Activated gamma-delta T cell treated with anti-CD3 and anti-CD28 coated beads, Interleukin-2, amount 50 U/mL, for 16 hours (primary cell): Measurements from ENCODE around the gene PPP1R9A.

Source experiments
- DNase-seq: peaks from one replicate; pipeline ENCODE4 v3.0.0-alpha.2; 2020; ENCODE audit warnings: low read depth

Gene PPP1R9A

GRCh38 chr7:95264363-95264891, 357.0 kb downstream of the PPP1R9A start:
- DNase-seq, result no peak

- no peak for DNase-seq
Measured at GRCh38 chr7:95265634-95266033, 358.2 kb downstream of the PPP1R9A start.

DNA sequence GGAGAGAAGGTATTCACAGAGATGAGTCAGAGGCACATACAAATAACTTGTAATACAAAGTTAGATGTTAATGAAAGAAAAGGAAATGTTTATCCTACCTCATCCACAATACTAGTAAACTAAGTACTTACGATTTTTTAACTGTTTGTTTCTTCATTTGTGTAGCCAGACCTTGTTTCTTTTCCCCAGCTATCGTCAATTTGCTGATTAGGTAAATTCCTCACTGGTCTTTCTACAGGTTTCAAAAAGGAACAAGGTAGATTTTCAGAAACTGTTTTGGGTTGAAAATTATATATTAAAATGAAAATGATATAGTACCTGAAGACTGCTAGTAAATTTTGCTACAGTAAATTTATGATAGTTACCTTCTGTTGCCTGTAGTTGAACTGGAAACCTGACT, 360.4 kb downstream of the PPP1R9A start:
- no peak for DNase-seq

GRCh38 chr7:95269640-95270039, 362.2 kb downstream of the PPP1R9A start:
- DNase-seq, result no peak

DNA sequence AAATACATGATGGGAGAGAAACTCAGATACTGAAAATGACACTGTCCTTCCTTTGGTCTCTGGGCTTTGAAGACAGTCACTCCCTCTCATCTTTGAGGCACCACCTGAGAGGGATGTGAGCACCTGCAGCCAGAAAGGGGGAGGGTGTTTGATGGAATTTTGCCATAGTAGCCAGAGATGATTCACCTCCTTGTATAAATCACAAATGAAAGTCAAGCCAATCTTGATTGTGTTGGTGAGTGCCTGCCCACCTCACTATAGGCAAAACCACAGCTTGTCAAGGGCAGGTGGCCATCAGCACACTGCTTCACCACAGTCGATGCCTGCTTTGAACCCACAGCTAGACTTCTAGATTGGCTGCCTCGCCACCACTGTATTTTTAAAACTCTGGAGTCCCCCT, 368.7 kb downstream of the PPP1R9A start:
- no peak for DNase-seq

- no peak for DNase-seq
Measured at GRCh38 chr7:95279417-95279816, 372.0 kb downstream of the PPP1R9A start.

- no peak for DNase-seq
Measured at GRCh38 chr7:95286096-95286495, 378.7 kb downstream of the PPP1R9A start.

DNA sequence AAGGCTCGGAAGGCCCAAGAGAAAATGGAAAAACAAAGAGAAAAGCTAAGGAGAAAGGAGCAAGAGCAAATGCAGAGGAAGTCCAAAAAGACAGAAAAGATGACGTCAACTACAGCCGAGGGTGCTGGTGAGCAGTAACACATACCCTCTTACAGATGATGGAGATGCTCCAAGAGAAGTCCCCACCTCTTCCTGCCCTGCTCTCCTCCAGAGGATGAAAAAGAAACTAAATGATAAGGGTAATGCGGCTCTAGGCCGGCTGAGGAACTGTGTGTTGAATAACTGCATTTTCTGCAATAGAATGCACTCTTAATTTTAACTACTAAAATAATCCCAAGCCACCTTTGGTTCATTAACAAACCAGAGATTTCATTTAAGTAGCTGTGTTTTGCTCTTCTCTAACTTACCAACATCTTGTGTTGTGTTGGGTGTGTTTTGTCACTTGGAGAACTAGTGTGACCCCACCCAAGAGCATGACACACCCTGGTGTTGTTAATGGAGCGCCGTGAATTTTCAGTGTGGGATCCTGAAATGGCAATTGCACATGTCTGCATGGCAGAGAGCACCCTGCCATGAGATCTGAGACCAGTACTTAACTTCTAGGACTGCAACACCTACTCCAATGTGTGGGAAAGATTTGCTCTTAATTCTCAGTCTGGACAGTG, 382.9 kb downstream of the PPP1R9A start:
- no peak for DNase-seq

GRCh38 chr7:95295397-95295796, 388.0 kb downstream of the PPP1R9A start:
- DNase-seq, result no peak

DNA sequence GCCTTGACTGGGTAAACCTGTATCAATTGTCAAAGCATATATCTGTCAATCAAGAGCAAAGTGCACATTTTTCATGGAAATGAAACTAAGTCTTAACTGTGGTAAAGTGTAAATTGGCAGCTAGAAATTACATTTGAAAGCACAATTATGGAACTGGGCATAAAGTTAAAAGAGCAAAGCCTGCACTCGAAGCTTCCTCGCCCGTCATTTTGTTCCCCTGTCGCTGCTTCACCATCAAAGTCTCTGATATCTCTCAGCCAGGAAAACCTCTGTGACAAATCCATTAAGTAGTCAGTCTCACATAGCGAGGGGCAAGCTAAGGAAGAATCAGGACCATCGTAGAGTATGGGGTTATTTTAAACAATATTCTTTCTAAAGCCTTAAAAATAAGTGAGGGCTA, 389.1 kb downstream of the PPP1R9A start:
- no peak for DNase-seq

- DNase-seq, result no peak
Measured at GRCh38 chr7:95297041-95297440, 389.6 kb downstream of the PPP1R9A start.

- DNase-seq, result no peak
Measured at GRCh38 chr7:95298091-95298490, 390.7 kb downstream of the PPP1R9A start.

DNA sequence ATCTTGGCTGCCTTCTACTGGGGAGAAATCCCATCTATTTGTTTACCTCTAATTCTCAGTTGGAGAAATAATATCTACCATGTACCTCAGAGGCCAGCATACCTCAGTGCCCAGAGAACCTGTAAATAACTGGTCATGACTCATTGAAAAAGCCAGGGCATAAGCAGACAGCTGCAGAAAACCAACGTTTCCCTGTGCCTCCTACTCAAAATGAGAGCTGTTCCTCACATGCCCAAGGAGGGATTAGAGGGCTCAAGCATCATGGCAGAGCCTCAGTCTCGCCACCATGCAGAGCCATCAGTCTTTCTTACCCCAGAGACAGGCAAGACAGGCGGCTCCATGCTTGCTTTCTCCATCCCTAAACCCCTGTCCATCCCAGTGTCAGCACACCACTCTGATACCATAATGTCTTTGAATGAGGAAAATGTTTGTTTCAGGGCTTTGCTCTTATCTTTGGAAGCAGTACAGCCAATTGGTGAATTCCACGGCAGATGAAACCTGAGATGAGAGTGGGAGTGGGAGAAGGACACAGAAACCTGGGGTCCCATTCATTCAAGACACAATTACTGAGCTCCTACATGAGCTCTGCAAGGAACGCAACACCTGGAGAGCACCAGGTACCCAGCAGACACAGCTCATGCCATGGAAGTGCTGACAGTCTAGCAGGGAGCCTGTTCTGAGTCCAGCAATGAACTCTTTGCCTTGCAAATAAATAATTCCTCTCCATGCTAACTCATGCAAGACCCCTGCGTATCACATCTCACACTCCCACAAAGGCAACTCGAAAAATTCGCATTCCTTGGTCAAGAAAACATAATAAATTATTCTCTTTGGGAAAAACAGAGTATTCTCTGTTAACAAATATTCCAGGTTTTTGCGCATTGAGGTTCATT, 395.9 kb downstream of the PPP1R9A start:
- DNase-seq, result no peak

GRCh38 chr7:95304990-95305389, 397.6 kb downstream of the PPP1R9A start:
- DNase-seq, result no peak

DNA sequence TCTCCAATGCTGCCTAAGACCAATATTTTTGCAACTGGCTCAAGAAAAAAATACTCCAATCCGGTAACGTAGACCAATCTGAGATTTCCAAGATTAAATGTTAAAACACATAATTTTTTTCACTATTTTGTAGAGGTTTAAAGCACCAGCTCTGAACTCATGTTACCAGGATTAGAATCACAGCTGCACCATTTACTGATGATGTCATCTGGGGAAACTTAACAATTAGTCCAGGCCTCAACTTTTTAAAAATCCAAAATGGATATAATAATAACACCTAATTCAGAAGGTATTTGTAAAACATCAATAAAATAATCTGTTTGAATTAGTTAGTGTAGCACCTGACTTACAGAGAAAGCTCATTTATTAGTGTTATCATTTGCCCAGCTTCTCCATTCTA, 402.6 kb downstream of the PPP1R9A start:
- no peak for DNase-seq

- no peak for DNase-seq
Measured at GRCh38 chr7:95311389-95311788, 404.0 kb downstream of the PPP1R9A start.

- no peak for DNase-seq
Measured at GRCh38 chr7:95312561-95312960, 405.2 kb downstream of the PPP1R9A start.

- no peak for DNase-seq
Measured at GRCh38 chr7:95316588-95316987, 409.2 kb downstream of the PPP1R9A start.

GRCh38 chr7:95317546-95317945, 410.2 kb downstream of the PPP1R9A start:
- no peak for DNase-seq

DNA sequence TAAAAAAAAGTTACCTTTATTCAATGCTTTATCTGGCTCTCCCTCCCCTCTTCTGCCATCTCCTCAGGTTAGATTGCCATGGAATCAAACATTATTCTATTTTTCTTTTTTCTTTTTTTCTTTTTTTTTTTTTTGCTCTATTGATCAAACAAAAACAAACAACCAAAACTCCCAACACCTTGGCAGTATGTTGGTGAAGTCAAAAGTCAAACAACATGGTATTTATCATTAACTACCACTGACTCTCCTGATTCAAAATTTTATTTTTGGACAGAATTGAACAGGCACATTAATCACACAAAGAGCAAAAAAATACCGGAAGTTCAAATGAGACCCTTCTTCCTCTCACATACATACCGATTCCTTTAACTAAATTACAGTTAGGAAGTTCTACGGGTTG, 410.6 kb downstream of the PPP1R9A start:
- DNase-seq, result no peak

- no peak for DNase-seq
Measured at GRCh38 chr7:95318501-95319100, 411.2 kb downstream of the PPP1R9A start.

DNA sequence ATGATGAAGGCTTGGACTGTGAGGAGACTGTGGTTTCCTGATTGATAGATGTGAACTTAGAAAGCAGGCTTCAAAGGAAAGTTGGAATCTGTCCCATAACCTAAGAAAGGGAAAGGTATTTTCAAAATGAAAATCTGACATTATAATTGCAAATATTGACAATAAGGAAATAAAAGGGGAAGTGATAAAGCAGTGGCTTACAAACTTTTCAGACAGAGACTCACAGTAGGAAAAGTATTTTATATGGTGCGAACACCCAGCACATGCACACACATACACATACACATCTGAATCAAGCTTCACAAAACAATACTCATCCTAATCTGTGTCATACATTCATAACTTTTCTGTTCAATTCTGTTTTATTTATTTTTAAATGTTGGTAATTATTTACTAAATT, 412.2 kb downstream of the PPP1R9A start:
- DNase-seq, result no peak

- DNase-seq, result no peak
Measured at GRCh38 chr7:95320651-95321050, 413.3 kb downstream of the PPP1R9A start.
